Transverse colon (tissue), 4 donors: ENCODE measurements around the gene ALDH4A1. TPM values are rescaled to one million over a fixed set of nuclear protein-coding genes. Genes with fewer than 3 reads are reported as not detected.

Experiments used
- DNase-seq: peaks from one replicate; pipeline ENCODE4 v3.0.0-alpha.2; 2019
- H3K27ac ChIP-seq, 4 donors: fragments of 200-600 bp; sonication (generic); 2 replicates each; pipeline ENCODE4 v1.5.1; 2016 to 2018; ENCODE audit warnings: inconsistent platforms in 4 of 4
- H3K27me3 ChIP-seq: fragments of 200-600 bp; sonication (generic); 2 replicates; pipeline ENCODE4 v1.5.1; 2017; ENCODE audit warnings: inconsistent platforms
- H3K36me3 ChIP-seq, 4 donors: fragments of 200-600 bp; sonication (generic); 2 replicates each; pipeline ENCODE4 v1.5.1; 2017 to 2019; ENCODE audit warnings: inconsistent platforms in 4 of 4
- H3K4me1 ChIP-seq, 4 donors: fragments of 200-600 bp; sonication (generic); 2 replicates each; pipeline ENCODE4 v1.5.1; 2017 to 2020; ENCODE audit warnings: inconsistent platforms in 4 of 4
- H3K4me3 ChIP-seq, 4 donors: fragments of 200-600 bp; sonication (generic); 1 replicate in 1 of 4; 2 replicates in 3 of 4; pipeline versions ENCODE4 v1.5.1 to v1.6.1; 2017 to 2019; ENCODE audit warnings: inconsistent platforms in 4 of 4
- H3K9me3 ChIP-seq, 2 donors: fragments of 200-600 bp; sonication (generic); 2 replicates each; pipeline ENCODE4 v1.5.1; 2017 to 2019; ENCODE audit warnings: inconsistent platforms in 2 of 2
- CTCF ChIP-seq, 5 experiments: fragments of 200-600 bp in 3 of 5; fragments of 450-650 bp in 2 of 5; sonication (generic) in 3 of 5; IDR thresholded peaks; 1 replicate in 2 of 5; 2 replicates in 3 of 5; pipeline ENCODE4 v1.5.1; 2016 to 2017; ENCODE audit warnings: antibody characterized with exemption in 5 of 5, inconsistent platforms in 3 of 5, mild to moderate bottlenecking in 2 of 5, moderate library complexity in 1 of 5
- EP300 ChIP-seq: sonication (generic); formaldehyde crosslinking; IDR thresholded peaks from one replicate; pipeline ENCODE4 v1.6.1; 2017; ENCODE audit warnings: antibody characterized with exemption, low read depth
- POLR2A ChIP-seq: fragments of 450-650 bp; IDR thresholded peaks from one replicate; pipeline ENCODE4 v1.6.1; 2016; ENCODE audit warnings: antibody characterized with exemption, mild to moderate bottlenecking, moderate library complexity
- POLR2AphosphoS5 ChIP-seq, 3 donors: sonication (generic); formaldehyde crosslinking; IDR thresholded peaks; one replicate each; pipeline ENCODE4 v1.6.1; 2016; ENCODE audit warnings: antibody characterized with exemption in 3 of 3
- WGBS, 2 donors: methylation state at CpG; one replicate each; pipeline ENCODE4 v1.1.5; 2018; ENCODE audit warnings: low coverage in 1 of 2; 5-methylcytosine and 5-hydroxymethylcytosine counted together
- in situ Hi-C, 4 donors: fragments of 200-750 bp; cut with MboI; loops; one replicate each; pipeline versions ENCODE4 v1.15.0 to v1.15.1; 2017; ENCODE audit warnings: low sequenced_read_pairs in 3 of 4, low pct_ligation_motif_present in 1 of 4, low pct_unique_long_range_greater_than_20kb in 1 of 4
- intact Hi-C: fragments of 100-400 bp; cut with DNase I; formaldehyde crosslinking; loops from one replicate; pipeline ENCODE4 v1.15.1; 2023; ENCODE audit warnings: low total_unique reads
- small RNA-seq, 4 donors: library from RNA; depleted of rRNA; stranded (forward); fragments of <200 nt; gene quantifications; one replicate each; pipeline ENCODE3, GENCODE V24; 2016
- total RNA-seq, 4 donors: library from RNA; depleted of rRNA; stranded (reverse); fragments of >200 nt; gene quantifications; one replicate each; pipeline ENCODE4 v1.1.0, GENCODE V29; 2016

Gene ALDH4A1
- total RNA-seq, 4 donors from 2014 or later = 3.8 to 6.0 (median 4.8) TPM

- Histone ChIP-seq H3K36me3 (no peaks in the 10 kb centered on the region), H3K27me3 (peaks cover 4% of the 10 kb centered on the region), H3K4me3 (no peak overlapping the region), H3K9me3 (no peaks in the 10 kb centered on the region), H3K27ac (no peak overlapping the region), H3K4me1 (no peaks in the 10 kb centered on the region)
- intact Hi-C loops = no loop called here
- TF ChIP-seq CTCF (IDR thresholded peaks at IDR 0.05) (no peak), POLR2AphosphoS5 (IDR thresholded peaks at IDR 0.05) (no peak)
- in situ Hi-C loops = loop anchor here in 1 of 4 donors (10.0 kb wide), 1 partner anchor 233 kb away; no protein-coding TSS in a partner anchor
- WGBS, 2 donors = 0 to 47% methylated on average over 1 to 2 of the region's 2 CpGs
- DNase-seq = no peak
Observed at GRCh38 chr1:18828224-18828623, 74.1 kb downstream of the ALDH4A1 start.

DNA sequence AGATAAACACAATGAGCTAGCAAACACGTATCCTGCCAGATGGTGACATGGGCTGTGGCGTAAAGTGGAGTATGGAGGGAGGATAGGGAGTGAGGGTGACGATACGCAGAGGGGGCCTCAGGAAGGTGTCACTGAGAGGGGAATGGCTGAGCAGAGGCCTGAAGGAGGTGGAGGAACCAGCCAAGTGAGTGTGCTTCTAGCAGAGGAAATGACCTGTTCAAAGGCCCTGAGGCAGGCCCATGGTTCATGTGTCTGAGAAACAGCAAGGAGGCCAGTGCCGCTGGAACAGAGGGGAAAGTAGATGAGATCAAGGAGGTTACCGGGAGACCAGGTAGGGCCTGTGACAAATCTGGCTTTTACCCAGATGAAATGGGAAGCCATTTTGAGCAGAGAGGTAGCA lies 78.9 kb downstream of the ALDH4A1 start:
- peaks cover 17% of the 10 kb centered on the region for H3K27me3 ChIP-seq
- no peak for DNase-seq
- no peaks in the 10 kb centered on the region for H3K4me1 ChIP-seq
- H3K27ac ChIP-seq = no peak overlapping the region
- TF ChIP-seq CTCF (IDR thresholded peaks at IDR 0.05) (no peak), POLR2AphosphoS5 (IDR thresholded peaks at IDR 0.05) (no peak), POLR2A (no peak), EP300 (no peak)
- 90% methylated on average over 6 of the region's 6 CpGs; no CpG with 5 or more reads in 1 of the 2 donors for WGBS, 2 donors
- no peak overlapping the region for H3K4me3 ChIP-seq
- no peaks in the 10 kb centered on the region for H3K9me3 ChIP-seq
- in situ Hi-C loops (loop anchor here in 3 of 4 donors (5.0 to 10.0 kb wide), 3 partner anchors 221 to 236 kb away; no protein-coding TSS in a partner anchor), intact Hi-C loops (loop anchor here (5.0 kb wide), 1 partner anchor 226 kb away; no protein-coding TSS in a partner anchor)
- H3K36me3 ChIP-seq = no peaks in the 10 kb centered on the region

Small RNA genes lying within 50 kb of the gene (small RNA-seq; reads per million reads assigned to genes)
- 0 reads per million in 4 donors for gene MIR1290
- 0 reads per million in 4 donors for gene MIR4695

Other genes starting within 250 kb of the ALDH4A1 start
- not detected for gene TAS1R2, start 42.9 kb downstream of the ALDH4A1 start, total RNA-seq
- gene IFFO2, start 54.1 kb upstream of the ALDH4A1 start, total RNA-seq = 100 to 1,000 TPM in 1 of 4 donors, 10 to 100 TPM in 2, 1 to 10 TPM in 1; 5.0 to 145 (median 13.6) TPM